HuH-7 (cell line): ENCODE results near the gene GOLIM4.
A peak's percentile ranks its signal among the peaks of the same experiment; 100 is the strongest.
"Not testable (repeated sequence)": the region's sequence is repeated elsewhere in the genome, so short reads cannot be mapped to it uniquely, and the experiment has no call there.

ENCODE experiments used
- DNase-seq: peaks from one replicate; pipeline ENCODE4 v3.0.0; 2011; ENCODE audit warnings: low spot score

The GOLIM4 gene

GRCh38 chr3:168047936-168048335 lies 47.8 kb downstream of the GOLIM4 start:
- no peak for DNase-seq

- peak; percentile 12 for DNase-seq
Measured at GRCh38 chr3:168047190-168047795, 48.4 kb downstream of the GOLIM4 start.

GRCh38 chr3:168044049-168044448 lies 51.7 kb downstream of the GOLIM4 start:
- no peak for DNase-seq

GRCh38 chr3:168040607-168041208 lies 55.0 kb downstream of the GOLIM4 start:
- DNase-seq, result peak; percentile 33

GRCh38 chr3:168037020-168037419 lies 58.7 kb downstream of the GOLIM4 start:
- no peak for DNase-seq

- no peak for DNase-seq
Measured at GRCh38 chr3:168036619-168037018, 59.1 kb downstream of the GOLIM4 start.

GRCh38 chr3:168034152-168034928 lies 61.4 kb downstream of the GOLIM4 start:
- no peak for DNase-seq

GRCh38 chr3:168030577-168030976 lies 65.1 kb downstream of the GOLIM4 start:
- DNase-seq, result no peak

GRCh38 chr3:168029705-168030104 lies 66.0 kb downstream of the GOLIM4 start:
- DNase-seq, result no peak

- DNase-seq, result no peak
Measured at GRCh38 chr3:168028086-168028485, 67.6 kb downstream of the GOLIM4 start.

- no peak for DNase-seq
Measured at GRCh38 chr3:168026764-168027163, 69.0 kb downstream of the GOLIM4 start.

GRCh38 chr3:168025076-168025475 lies 70.6 kb downstream of the GOLIM4 start:
- no peak for DNase-seq

- DNase-seq, result no peak
Measured at GRCh38 chr3:168024537-168024941, 71.2 kb downstream of the GOLIM4 start.

GRCh38 chr3:168021737-168022450 lies 73.8 kb downstream of the GOLIM4 start:
- no peak for DNase-seq

GRCh38 chr3:168011280-168011679 lies 84.4 kb downstream of the GOLIM4 start:
- not testable (repeated sequence) for DNase-seq

- DNase-seq, result no peak
Measured at GRCh38 chr3:168006584-168006983, 89.1 kb downstream of the GOLIM4 start.

- no peak for DNase-seq
Measured at GRCh38 chr3:168003911-168004310, 91.8 kb downstream of the GOLIM4 start.

- DNase-seq, result no peak
Measured at GRCh38 chr3:168002786-168003368, 92.8 kb downstream of the GOLIM4 start.

- DNase-seq, result no peak
Measured at GRCh38 chr3:168001244-168001643, 94.5 kb downstream of the GOLIM4 start.

GRCh38 chr3:167998253-167998652 lies 97.5 kb downstream of the GOLIM4 start:
- no peak for DNase-seq

- DNase-seq, result no peak
Measured at GRCh38 chr3:167996514-167996913, 99.2 kb downstream of the GOLIM4 start.

GRCh38 chr3:167992381-167992780 lies 103.3 kb downstream of the GOLIM4 start:
- DNase-seq, result no peak
